Sigmoid colon (tissue), 7 donors: Measurements from ENCODE around the gene SIAH2. TPM values are rescaled to one million over a fixed set of nuclear protein-coding genes. Genes with fewer than 3 reads are reported as not detected.

Source experiments
- DNase-seq: peaks from one replicate; pipeline ENCODE4 v3.0.0-alpha.2; 2019
- H3K27ac ChIP-seq, 4 donors: fragments of 200-600 bp; sonication (generic); one replicate each; pipeline ENCODE4 v1.5.1; 2016 to 2019; ENCODE audit warnings: mild to moderate bottlenecking in 1 of 4
- H3K27me3 ChIP-seq, 3 donors: fragments of 200-600 bp; sonication (generic); one replicate each; pipeline ENCODE4 v1.5.1; 2019; ENCODE audit warnings: mild to moderate bottlenecking in 1 of 3
- H3K36me3 ChIP-seq, 4 donors: fragments of 200-600 bp; sonication (generic); one replicate each; pipeline ENCODE4 v1.5.1; 2016 to 2019
- H3K4me1 ChIP-seq, 4 donors: fragments of 200-600 bp; sonication (generic); one replicate each; pipeline ENCODE4 v1.5.1; 2017 to 2019
- H3K4me3 ChIP-seq, 4 donors: fragments of 200-600 bp; sonication (generic); one replicate each; pipeline ENCODE4 v1.5.1; 2017 to 2019; ENCODE audit warnings: mild to moderate bottlenecking in 2 of 4, moderate library complexity in 1 of 4
- H3K9me3 ChIP-seq, 4 donors: fragments of 200-600 bp in 3 of 4; sonication (generic) in 3 of 4; one replicate each; pipeline versions ENCODE4 v1.5.1 to v1.6.1; 2013 to 2019
- EP300 ChIP-seq, 4 donors: sonication (generic); formaldehyde crosslinking; IDR thresholded peaks; one replicate each; pipeline ENCODE4 v1.6.1; 2017; ENCODE audit warnings: antibody characterized with exemption in 4 of 4
- POLR2A ChIP-seq, 2 donors: fragments of 450-650 bp; IDR thresholded peaks; one replicate each; pipeline ENCODE4 v1.6.1; 2016; ENCODE audit warnings: antibody characterized with exemption in 2 of 2, mild to moderate bottlenecking in 2 of 2, moderate library complexity in 2 of 2
- POLR2AphosphoS5 ChIP-seq, 4 donors: sonication (generic); formaldehyde crosslinking; IDR thresholded peaks; one replicate each; pipeline ENCODE4 v1.6.1; 2017; ENCODE audit warnings: antibody characterized with exemption in 4 of 4
- WGBS, 2 donors: extraction: QIAGEN DNeasy Blood & Tissue Kit; methylation state at CpG; one replicate each; pipeline ENCODE4 v1.1.7; 2013; 5-methylcytosine and 5-hydroxymethylcytosine counted together
- intact Hi-C: fragments of 100-400 bp; cut with DNase I; formaldehyde crosslinking; loops from one replicate; pipeline ENCODE4 v1.15.1; 2023
- polyA plus RNA-seq, 3 donors: library from polyadenylated mRNA; stranded (reverse); fragments of 200-250 nt; gene quantifications; one replicate each; pipeline ENCODE4 v1.2.3, GENCODE V29; 2013
- total RNA-seq, 4 donors: library from RNA; depleted of rRNA; stranded (reverse); fragments of >200 nt; gene quantifications; one replicate each; pipeline ENCODE4 v1.1.0, GENCODE V29; 2016
- TF ChIP-seq, protein P1 (sequence below), 4 experiments: fragments of 450-650 bp in 3 of 4; fragments of 200-600 bp in 1 of 4; IDR thresholded peaks; one replicate each; pipeline ENCODE4 v1.5.1; 2016 to 2019; ENCODE audit warnings: antibody characterized with exemption in 4 of 4, mild to moderate bottlenecking in 3 of 4, moderate library complexity in 2 of 4
- donor health status: healthy with polysubstance abuse.
- donor health status: Bipolar disorder and iron deficiency.
- donor health status: healthy.

The SIAH2 gene
- total and polyA plus RNA-seq, 7 donors, result 12.0 to 35.0 (median 21.2) TPM

DNA sequence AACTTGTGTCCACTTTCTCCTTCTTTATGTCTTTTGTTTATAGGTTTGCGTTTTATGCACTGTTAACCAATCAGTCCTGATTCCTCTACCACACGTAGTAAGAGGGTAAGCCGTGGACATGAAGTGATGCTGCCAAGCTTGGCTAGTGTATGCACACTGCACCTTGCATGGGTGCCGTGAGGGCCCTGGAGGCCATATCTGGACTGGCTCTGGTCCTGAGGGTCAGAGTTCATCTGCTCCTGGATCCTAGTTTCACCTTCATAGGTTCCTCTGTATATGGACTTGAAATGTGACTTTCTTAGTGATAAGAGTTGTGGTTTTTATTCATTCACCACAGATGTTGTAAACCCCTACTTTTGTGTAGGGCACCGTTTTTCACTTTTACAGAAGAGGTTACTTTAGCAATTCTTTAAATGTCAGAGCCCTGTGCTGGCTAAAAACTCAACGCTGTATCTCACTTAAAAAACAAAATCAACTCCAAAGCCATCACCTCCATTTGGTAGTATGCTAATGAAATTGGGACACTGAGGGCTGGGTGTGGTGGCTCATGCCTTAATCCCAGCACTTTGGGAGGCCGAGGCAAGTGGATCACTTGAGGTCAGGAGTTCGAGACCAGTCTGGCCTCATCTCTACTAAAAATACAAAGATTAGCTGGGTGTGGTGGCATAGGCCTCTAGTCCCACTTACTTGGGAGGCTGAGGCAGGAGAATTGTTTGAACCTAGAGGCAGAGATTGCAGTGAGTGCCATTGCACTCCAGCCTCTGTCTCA is 22.9 kb downstream of the SIAH2 start:
- DNase-seq, result no peak
- Histone ChIP-seq H3K4me1 (peaks cover 0 to 20% (median 18%) of the 10 kb centered on the region in 4 donors), H3K36me3 (peaks cover 0 to 20% (median 2%) of the 10 kb centered on the region in 4 donors), H3K27ac (no peak overlapping the region), H3K9me3 (no peaks in the 10 kb centered on the region), H3K27me3 (no peaks in the 10 kb centered on the region), H3K4me3 (no peak overlapping the region)
- intact Hi-C loops, result no loop called here
- no peak for TF ChIP-seq EP300 (IDR thresholded peaks at IDR 0.05)
- TF ChIP-seq, protein P1, sequence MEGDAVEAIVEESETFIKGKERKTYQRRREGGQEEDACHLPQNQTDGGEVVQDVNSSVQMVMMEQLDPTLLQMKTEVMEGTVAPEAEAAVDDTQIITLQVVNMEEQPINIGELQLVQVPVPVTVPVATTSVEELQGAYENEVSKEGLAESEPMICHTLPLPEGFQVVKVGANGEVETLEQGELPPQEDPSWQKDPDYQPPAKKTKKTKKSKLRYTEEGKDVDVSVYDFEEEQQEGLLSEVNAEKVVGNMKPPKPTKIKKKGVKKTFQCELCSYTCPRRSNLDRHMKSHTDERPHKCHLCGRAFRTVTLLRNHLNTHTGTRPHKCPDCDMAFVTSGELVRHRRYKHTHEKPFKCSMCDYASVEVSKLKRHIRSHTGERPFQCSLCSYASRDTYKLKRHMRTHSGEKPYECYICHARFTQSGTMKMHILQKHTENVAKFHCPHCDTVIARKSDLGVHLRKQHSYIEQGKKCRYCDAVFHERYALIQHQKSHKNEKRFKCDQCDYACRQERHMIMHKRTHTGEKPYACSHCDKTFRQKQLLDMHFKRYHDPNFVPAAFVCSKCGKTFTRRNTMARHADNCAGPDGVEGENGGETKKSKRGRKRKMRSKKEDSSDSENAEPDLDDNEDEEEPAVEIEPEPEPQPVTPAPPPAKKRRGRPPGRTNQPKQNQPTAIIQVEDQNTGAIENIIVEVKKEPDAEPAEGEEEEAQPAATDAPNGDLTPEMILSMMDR (IDR thresholded peaks at IDR 0.05), result no peak
- no peak for TF ChIP-seq POLR2A (IDR thresholded peaks at IDR 0.05)
- no peak for TF ChIP-seq POLR2AphosphoS5 (IDR thresholded peaks at IDR 0.05)
- whole genome bisulfite sequencing, 2 donors, result 73 to 82% methylated on average over 8 of the region's 8 CpGs

DNA sequence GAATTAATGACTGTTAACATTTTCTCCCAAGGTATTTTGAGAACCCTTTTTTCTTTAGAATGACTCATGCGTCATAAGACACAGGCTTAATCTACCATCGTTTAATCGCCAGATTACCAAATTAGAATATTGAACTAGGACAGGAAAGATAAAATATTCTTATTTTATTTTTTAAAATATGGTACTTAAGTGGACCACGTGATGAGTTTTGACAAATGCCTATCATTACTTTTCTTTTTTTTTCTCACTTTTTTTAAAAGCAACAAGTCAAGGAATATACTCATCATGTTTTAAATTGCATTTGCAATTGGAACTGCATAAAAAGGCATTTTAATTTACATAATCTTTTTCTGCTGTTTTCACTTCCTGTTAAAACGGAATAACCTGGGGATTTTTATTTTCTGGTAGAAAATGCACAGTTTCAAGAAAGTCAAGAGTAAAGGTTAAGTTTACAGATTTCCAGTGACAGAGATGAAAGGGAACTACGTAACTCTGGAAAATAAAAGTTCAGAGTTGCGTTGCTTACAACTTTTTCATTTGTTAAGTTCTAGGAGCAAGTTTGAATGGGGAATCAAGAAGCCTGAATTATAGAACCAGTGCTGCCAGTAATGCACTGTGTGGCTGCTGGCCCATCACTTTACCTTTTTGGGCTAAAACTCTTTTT is 23.6 kb downstream of the SIAH2 start:
- intact Hi-C loops, result no loop called here
- no peak overlapping the region for H3K4me3 ChIP-seq
- TF ChIP-seq EP300 (IDR thresholded peaks at IDR 0.05) (no peak), POLR2A (IDR thresholded peaks at IDR 0.05) (no peak), POLR2AphosphoS5 (IDR thresholded peaks at IDR 0.05) (no peak)
- TF ChIP-seq, protein P1 (IDR thresholded peaks at IDR 0.05), result no peak
- WGBS, 2 donors, result 58 to 74% methylated on average over 7 of the region's 7 CpGs
- H3K4me1 ChIP-seq, result peaks cover 0 to 13% (median 11%) of the 10 kb centered on the region in 4 donors
- no peaks in the 10 kb centered on the region for H3K27me3 ChIP-seq
- no peak overlapping the region for H3K27ac ChIP-seq
- H3K36me3 ChIP-seq, result peaks cover 0 to 20% (median 2%) of the 10 kb centered on the region in 4 donors
- no peaks in the 10 kb centered on the region for H3K9me3 ChIP-seq
- no peak for DNase-seq

DNA sequence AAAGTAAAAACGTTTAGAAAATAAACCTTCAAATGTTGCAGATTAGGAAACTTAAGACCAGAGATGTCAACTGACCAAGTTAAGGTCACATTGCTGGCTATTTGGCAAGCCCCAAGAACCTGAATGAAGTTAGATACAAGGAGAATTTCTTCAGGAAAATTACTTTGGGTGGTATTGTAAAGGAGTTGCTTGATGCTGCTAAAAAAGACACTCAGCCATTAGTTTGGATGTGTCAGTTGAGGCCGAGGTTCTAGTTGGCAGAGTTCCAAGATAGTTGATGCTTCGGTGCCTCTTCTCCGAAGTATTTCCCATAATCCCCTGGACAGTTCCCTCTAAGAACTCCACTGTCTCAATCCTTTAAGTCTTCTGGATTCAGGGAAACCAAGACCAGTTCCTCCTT is 24.3 kb downstream of the SIAH2 start:
- no peak for DNase-seq
- no peak for TF ChIP-seq POLR2AphosphoS5 (IDR thresholded peaks at IDR 0.05)
- Histone ChIP-seq H3K36me3 (peaks cover 0 to 20% (median 2%) of the 10 kb centered on the region in 4 donors), H3K9me3 (no peaks in the 10 kb centered on the region), H3K27me3 (no peaks in the 10 kb centered on the region), H3K27ac (no peak overlapping the region), H3K4me3 (no peak overlapping the region), H3K4me1 (peaks cover 0 to 6% (median 5%) of the 10 kb centered on the region in 4 donors)
- intact Hi-C loops, result no loop called here
- WGBS, 2 donors, result 62 to 65% methylated on average over 4 of the region's 4 CpGs

DNA sequence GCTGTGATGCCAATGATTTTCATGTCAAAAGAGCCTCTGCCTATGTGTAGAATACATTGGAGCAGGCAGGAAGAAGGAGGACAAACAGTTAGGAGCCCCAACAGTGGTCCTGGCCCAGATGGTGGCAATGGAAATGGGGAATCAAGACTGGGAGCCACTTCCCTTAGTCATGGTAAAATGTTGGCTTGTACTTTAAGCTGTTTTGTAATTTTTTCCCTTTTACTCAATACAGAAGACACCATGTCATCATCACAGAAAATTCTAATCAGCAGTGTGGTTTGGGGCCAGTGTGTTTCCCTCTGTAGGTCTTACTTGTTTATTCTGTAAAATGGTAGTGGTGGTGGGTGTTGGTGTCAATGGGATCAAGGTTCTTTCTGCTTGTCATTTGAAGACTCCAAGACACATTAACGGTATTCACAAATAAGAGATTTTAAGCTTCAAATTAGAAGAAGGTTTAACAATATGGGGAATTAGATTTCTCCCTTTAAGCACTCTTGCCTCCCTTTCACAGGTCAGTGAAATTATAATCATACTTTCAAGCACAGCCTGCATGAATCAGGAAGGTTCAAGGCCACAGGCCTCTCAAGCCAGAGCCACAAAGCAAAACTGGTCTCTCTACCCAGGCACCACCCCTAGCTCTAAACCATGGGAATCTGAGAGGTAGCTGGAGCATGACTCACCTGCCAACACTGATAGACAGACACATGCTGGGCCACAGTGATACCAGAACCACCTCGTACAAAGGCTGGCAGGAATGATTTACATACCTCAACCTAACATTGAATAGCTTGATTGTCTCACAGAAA is 24.9 kb downstream of the SIAH2 start:
- H3K9me3 ChIP-seq, result no peaks in the 10 kb centered on the region
- TF ChIP-seq POLR2A (IDR thresholded peaks at IDR 0.05) (no peak), POLR2AphosphoS5 (IDR thresholded peaks at IDR 0.05) (no peak), EP300 (IDR thresholded peaks at IDR 0.05) (no peak)
- TF ChIP-seq, protein P1 (IDR thresholded peaks at IDR 0.05), result no peak
- H3K4me1 ChIP-seq, result no peaks in the 10 kb centered on the region
- no peaks in the 10 kb centered on the region for H3K27me3 ChIP-seq
- no peak overlapping the region for H3K27ac ChIP-seq
- 71 to 77% methylated on average over 2 of the region's 2 CpGs for WGBS, 2 donors
- DNase-seq, result no peak
- H3K4me3 ChIP-seq, result no peak overlapping the region
- H3K36me3 ChIP-seq, result peaks cover 0 to 20% (median 2%) of the 10 kb centered on the region in 4 donors
- intact Hi-C loops, result no loop called here
